IPS DF 4.7 (cell line): ENCODE results near the gene ACACB.

ENCODE experiments used
- DNase-seq: peaks from one replicate; pipeline ENCODE4 v3.0.0-alpha.2; 2013; ENCODE audit warnings: low spot score; ENCODE audit errors: extremely low read depth

The ACACB gene

GRCh38 chr12:109212460-109213115 lies 96.2 kb downstream of the ACACB start:
- no peak for DNase-seq

GRCh38 chr12:109214131-109214530 lies 97.7 kb downstream of the ACACB start:
- DNase-seq, result no peak

GRCh38 chr12:109218996-109219395 lies 102.6 kb downstream of the ACACB start:
- no peak for DNase-seq

- DNase-seq, result no peak
These were observed 103.6 kb downstream of the ACACB start for GRCh38 chr12:109219938-109220337.

GRCh38 chr12:109221277-109221931 lies 105.0 kb downstream of the ACACB start:
- no peak for DNase-seq

GRCh38 chr12:109222062-109222461 lies 105.7 kb downstream of the ACACB start:
- DNase-seq, result no peak

- no peak for DNase-seq
These were observed 106.1 kb downstream of the ACACB start for GRCh38 chr12:109222496-109222895.

- no peak for DNase-seq
These were observed 106.8 kb downstream of the ACACB start for GRCh38 chr12:109223211-109223610.

- no peak for DNase-seq
These were observed 107.5 kb downstream of the ACACB start for GRCh38 chr12:109223868-109224267.

- no peak for DNase-seq
These were observed 112.3 kb downstream of the ACACB start for GRCh38 chr12:109228664-109229063.

- DNase-seq, result no peak
These were observed 113.8 kb downstream of the ACACB start for GRCh38 chr12:109230193-109230592.

GRCh38 chr12:109232731-109233130 lies 116.3 kb downstream of the ACACB start:
- DNase-seq, result no peak

- no peak for DNase-seq
These were observed 117.6 kb downstream of the ACACB start for GRCh38 chr12:109234012-109234411.

- no peak for DNase-seq
These were observed 119.9 kb downstream of the ACACB start for GRCh38 chr12:109236257-109236656.

- DNase-seq, result no peak
These were observed 122.8 kb downstream of the ACACB start for GRCh38 chr12:109239179-109239578.

GRCh38 chr12:109239691-109240090 lies 123.3 kb downstream of the ACACB start:
- no peak for DNase-seq

GRCh38 chr12:109240365-109240764 lies 124.0 kb downstream of the ACACB start:
- DNase-seq, result no peak

GRCh38 chr12:109241936-109242335 lies 125.5 kb downstream of the ACACB start:
- DNase-seq, result no peak

GRCh38 chr12:109244073-109244472 lies 127.7 kb downstream of the ACACB start:
- no peak for DNase-seq

GRCh38 chr12:109246221-109246620 lies 129.8 kb downstream of the ACACB start:
- DNase-seq, result no peak

- no peak for DNase-seq
These were observed 131.7 kb downstream of the ACACB start for GRCh38 chr12:109247831-109248654.

- DNase-seq, result no peak
These were observed 134.1 kb downstream of the ACACB start for GRCh38 chr12:109250523-109250922.
